ENCODE measurements around the gene OLA1. TPM values are rescaled to one million over a fixed set of nuclear protein-coding genes. Genes with fewer than 3 reads are reported as not detected.
A peak's percentile ranks its signal among the peaks of the same experiment; 100 is the strongest.

The OLA1 gene
- total and polyA plus RNA-seq, 2 of the 13 experiments (the other 11 are each of a cell fraction or from before 2014, with no cell fraction given), result 153 to 241 TPM

GRCh38 chr2:174247474-174248186 is 702 bp downstream of the OLA1 start (continued):
- TF ChIP-seq ZBTB20 (CRISPR knock-in tag; IDR thresholded peaks at IDR 0.05; ENCODE audit: borderline replicate concordance, low read depth), result no peak
- peak; percentile 67; the same call in 1 of the 2 replicates for TF ChIP-seq RXRA (CRISPR knock-in tag; IDR thresholded peaks at IDR 0.05)
- peak; percentile 15; the same call in 1 of the 2 replicates for TF ChIP-seq ZNF446 (CRISPR knock-in tag; IDR thresholded peaks at IDR 0.05)
- no peak for TF ChIP-seq SATB2 (CRISPR knock-in tag; IDR thresholded peaks at IDR 0.05)
- no peak for TF ChIP-seq CREM (IDR thresholded peaks at IDR 0.05)
- TF ChIP-seq CREM (CRISPR knock-in tag; IDR thresholded peaks at IDR 0.05), result no peak
- TF ChIP-seq ZNF850 (CRISPR knock-in tag; conservative IDR thresholded peaks at IDR 0.05), result no peak
- TF ChIP-seq PRPF4 (IDR thresholded peaks at IDR 0.05; ENCODE audit: low read depth, low read length, poor library complexity, severe bottlenecking), result no peak
- TF ChIP-seq CENPX (CRISPR knock-in tag; IDR thresholded peaks at IDR 0.05), result 0 out of 2 replicates have a peak, but pooled peaks have one; percentile 88
- TF ChIP-seq ZNF672 (CRISPR knock-in tag; IDR thresholded peaks at IDR 0.05), result no peak
- no peak for TF ChIP-seq NR3C1 (CRISPR knock-in tag; IDR thresholded peaks at IDR 0.05)
- TF ChIP-seq ZEB1 (IDR thresholded peaks at IDR 0.05; ENCODE audit: insufficient replicate concordance, low read depth), result peak; percentile 8
- peak; percentile 34; the same call in 1 of the 2 replicates for TF ChIP-seq AHDC1 (CRISPR knock-in tag; IDR thresholded peaks at IDR 0.05; ENCODE audit: borderline replicate concordance)
- TF ChIP-seq ARID5B (CRISPR knock-in tag; IDR thresholded peaks at IDR 0.05), result peak; percentile 43
- TF ChIP-seq HNF4A (CRISPR knock-in tag; IDR thresholded peaks at IDR 0.05), result peak; percentile 25; the same call in 1 of the 2 replicates
- no peak for TF ChIP-seq CBX1 (IDR thresholded peaks at IDR 0.05; ENCODE audit: low read depth)
- no peak for TF ChIP-seq ZBTB49 (CRISPR knock-in tag; IDR thresholded peaks at IDR 0.05; ENCODE audit: borderline replicate concordance)

Measured in HepG2 (cell line).